ENCODE data around the gene THAP3. TPM values are rescaled to one million over a fixed set of nuclear protein-coding genes. Genes with fewer than 3 reads are reported as not detected.
"Not testable (repeated sequence)": the region's sequence is repeated elsewhere in the genome, so short reads cannot be mapped to it uniquely, and the experiment has no call there.

Gene THAP3
- total RNA-seq, 4 donors from 2014 or later: 16.7 to 31.0 (median 24.2) TPM

DNA sequence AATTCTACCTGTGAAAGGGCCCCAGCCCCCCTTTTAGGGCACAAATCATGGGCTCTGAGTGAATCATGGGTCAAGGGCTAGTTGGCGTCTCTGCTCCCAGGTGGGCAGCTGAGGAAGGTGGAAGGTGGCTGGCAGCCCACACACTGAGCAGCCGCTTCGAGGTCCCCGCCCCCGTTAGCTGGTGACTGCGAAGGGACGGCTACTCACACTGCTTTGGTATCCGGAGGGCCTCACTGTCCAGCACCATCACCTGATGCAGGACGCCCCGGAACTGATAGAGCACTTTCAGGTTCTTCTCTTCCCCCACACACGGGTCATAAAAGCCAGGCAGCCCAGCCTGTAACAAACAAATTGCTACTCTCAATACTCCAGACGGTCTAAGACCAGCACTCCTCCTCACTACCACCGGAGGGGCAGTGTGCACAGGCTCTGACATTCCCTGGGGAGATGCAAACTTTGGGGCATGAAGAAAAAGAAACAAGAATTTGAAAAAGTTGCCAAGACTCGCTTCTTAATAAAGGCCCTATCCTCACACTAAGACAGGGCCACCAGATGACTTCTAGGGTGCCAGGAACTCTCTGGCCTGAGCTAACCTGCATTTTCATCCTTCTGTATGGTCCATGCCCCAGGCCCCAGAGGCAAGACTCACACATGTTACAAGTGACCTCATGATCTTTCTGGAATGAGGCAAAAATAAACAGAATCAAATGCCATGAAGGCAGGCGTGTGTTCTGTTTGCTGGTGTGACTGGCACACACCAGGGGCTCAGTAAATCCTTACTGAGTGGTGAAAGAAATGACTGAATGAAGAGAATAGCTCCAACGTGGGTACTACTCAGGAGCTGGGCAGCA is 11.5 kb downstream of the THAP3 start:
- Histone ChIP-seq H3K36me3 (peaks cover 0 to 82% of the 10 kb centered on the region in 2 donors), H3K9me3 (no peaks in the 10 kb centered on the region), H3K4me3 (no peak overlapping the region), H3K27ac (no peak overlapping the region), H3K27me3 (no peaks in the 10 kb centered on the region), H3K4me1 (peaks cover 0 to 10% of the 10 kb centered on the region in 2 donors)
- DNase-seq (no peak), ATAC-seq (no peak)
- intact Hi-C loops (cut with DNase I; ENCODE audit: low total_unique reads) (no loop called here), in situ Hi-C loops (cut with MboI; ENCODE audit: low sequenced_read_pairs in 4 of 4) (loop anchor here (5.0 to 25.0 kb wide), 4 partner anchors 51 to 149 kb away; partner anchors contain the start of genes NOL9 (in 1 of the 4), PLEKHG5 (in 1 of the 4) and ZBTB48 (in 1 of the 4))
- no peak for TF ChIP-seq POLR2A (IDR thresholded peaks at IDR 0.05)
- TF ChIP-seq, protein P1, sequence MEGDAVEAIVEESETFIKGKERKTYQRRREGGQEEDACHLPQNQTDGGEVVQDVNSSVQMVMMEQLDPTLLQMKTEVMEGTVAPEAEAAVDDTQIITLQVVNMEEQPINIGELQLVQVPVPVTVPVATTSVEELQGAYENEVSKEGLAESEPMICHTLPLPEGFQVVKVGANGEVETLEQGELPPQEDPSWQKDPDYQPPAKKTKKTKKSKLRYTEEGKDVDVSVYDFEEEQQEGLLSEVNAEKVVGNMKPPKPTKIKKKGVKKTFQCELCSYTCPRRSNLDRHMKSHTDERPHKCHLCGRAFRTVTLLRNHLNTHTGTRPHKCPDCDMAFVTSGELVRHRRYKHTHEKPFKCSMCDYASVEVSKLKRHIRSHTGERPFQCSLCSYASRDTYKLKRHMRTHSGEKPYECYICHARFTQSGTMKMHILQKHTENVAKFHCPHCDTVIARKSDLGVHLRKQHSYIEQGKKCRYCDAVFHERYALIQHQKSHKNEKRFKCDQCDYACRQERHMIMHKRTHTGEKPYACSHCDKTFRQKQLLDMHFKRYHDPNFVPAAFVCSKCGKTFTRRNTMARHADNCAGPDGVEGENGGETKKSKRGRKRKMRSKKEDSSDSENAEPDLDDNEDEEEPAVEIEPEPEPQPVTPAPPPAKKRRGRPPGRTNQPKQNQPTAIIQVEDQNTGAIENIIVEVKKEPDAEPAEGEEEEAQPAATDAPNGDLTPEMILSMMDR (IDR thresholded peaks at IDR 0.05 in 4 of 5, conservative IDR thresholded peaks at IDR 0.05 in 1 of 5): no peak

DNA sequence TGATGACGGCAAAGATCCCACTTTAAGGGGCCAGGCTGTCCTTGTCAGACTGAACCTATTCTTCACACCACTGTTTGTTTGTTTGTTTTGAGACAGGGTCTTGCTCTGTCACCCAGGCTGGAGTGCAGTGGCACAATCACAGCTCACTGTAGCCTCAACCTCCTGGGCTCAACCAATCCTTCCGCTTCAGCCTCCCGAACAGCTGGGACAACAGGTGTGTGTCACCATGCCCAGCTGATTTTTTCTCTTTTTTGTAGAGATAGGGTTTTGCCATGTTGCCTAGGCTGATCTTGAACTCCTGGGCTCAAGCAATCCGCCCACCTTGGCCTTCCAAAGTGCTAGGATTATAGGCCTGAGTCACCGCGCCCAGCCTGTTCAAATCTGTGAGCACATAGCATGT is 12.1 kb downstream of the THAP3 start:
- in situ Hi-C loops (cut with MboI; ENCODE audit: low sequenced_read_pairs in 4 of 4): loop anchor here (5.0 to 25.0 kb wide), 4 partner anchors 52 to 149 kb away; partner anchors contain the start of genes NOL9 (in 1 of the 4), PLEKHG5 (in 1 of the 4) and ZBTB48 (in 1 of the 4)

DNA sequence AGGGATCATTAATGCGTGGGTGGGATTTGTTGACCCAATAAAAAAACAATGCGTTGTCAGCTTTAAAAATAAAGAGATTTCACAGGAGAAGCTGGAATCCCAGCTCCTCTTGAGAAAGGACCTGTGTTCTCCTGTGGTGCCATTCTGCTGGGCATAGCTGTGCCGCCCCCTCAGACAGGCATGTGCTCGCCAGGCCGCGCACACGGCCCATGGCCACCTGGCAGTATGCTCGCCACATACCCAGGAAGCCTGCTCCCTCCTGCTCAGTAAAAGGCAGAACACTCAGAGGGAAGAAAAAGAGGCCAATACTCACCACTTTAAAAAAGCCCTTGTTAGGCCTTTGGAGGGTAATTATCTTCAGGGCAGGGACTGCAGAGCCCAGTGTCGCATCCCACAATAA is 13.1 kb downstream of the THAP3 start:
- DNase-seq: no peak
- Histone ChIP-seq H3K27ac (peak overlapping the region in 2 of 4 donors; percentile 43 to 56), H3K4me3 (no peak overlapping the region), H3K36me3 (peaks cover 0 to 78% of the 10 kb centered on the region in 2 donors), H3K27me3 (no peaks in the 10 kb centered on the region), H3K9me3 (no peaks in the 10 kb centered on the region), H3K4me1 (peaks cover 0 to 10% of the 10 kb centered on the region in 2 donors)
- intact Hi-C loops (cut with DNase I; ENCODE audit: low total_unique reads): no loop called here
- TF ChIP-seq POLR2A (IDR thresholded peaks at IDR 0.05): no peak
- TF ChIP-seq, protein P1 (IDR thresholded peaks at IDR 0.05 in 4 of 5, conservative IDR thresholded peaks at IDR 0.05 in 1 of 5): no peak
- ATAC-seq: no peak
- in situ Hi-C loops (cut with MboI; ENCODE audit: low sequenced_read_pairs in 4 of 4): loop anchor here (5.0 to 25.0 kb wide), 4 partner anchors 53 to 150 kb away; partner anchors contain the start of genes NOL9 (in 1 of the 4), PLEKHG5 (in 1 of the 4) and ZBTB48 (in 1 of the 4)

More for the DNA sequence above, 12.1 kb downstream of the THAP3 start:
- H3K27me3 ChIP-seq; H3K27ac ChIP-seq; ATAC-seq; H3K9me3 ChIP-seq; H3K4me1 ChIP-seq; intact Hi-C loops (cut with DNase I; ENCODE audit: low total_unique reads); H3K4me3 ChIP-seq; DNase-seq: not testable (repeated sequence)
- peaks cover 0 to 80% of the 10 kb centered on the region in 2 donors for H3K36me3 ChIP-seq

DNA sequence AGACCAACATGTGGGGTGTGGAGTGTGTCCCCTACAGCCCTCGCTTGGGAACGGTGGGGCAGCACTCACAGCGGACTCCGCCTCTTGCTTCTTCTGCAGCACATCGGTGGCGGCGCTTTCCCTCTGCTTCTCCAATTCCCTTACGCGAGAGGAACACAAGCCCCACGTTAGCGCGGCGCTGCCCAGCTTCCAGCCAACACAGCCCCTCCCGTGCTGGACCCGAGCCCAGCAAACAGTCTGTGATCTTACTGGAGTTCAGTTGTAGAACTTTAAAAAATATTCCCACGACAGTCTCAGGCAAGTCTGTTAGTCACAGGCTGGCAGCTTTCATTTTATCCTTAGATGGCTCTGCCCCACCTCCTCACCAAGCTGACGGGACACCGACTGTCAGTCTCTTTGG is 13.6 kb downstream of the THAP3 start:
- Histone ChIP-seq H3K4me1 (peaks cover 0 to 10% of the 10 kb centered on the region in 2 donors), H3K27ac (peak overlapping the region; percentile 21 to 56 (median 40)), H3K36me3 (peaks cover 0 to 78% of the 10 kb centered on the region in 2 donors), H3K27me3 (no peaks in the 10 kb centered on the region), H3K9me3 (no peaks in the 10 kb centered on the region), H3K4me3 (no peak overlapping the region)
- intact Hi-C loops (cut with DNase I; ENCODE audit: low total_unique reads) (no loop called here), in situ Hi-C loops (cut with MboI; ENCODE audit: low sequenced_read_pairs in 4 of 4) (loop anchor here (5.0 to 25.0 kb wide), 4 partner anchors 53 to 151 kb away; partner anchors contain the start of genes NOL9 (in 1 of the 4), PLEKHG5 (in 1 of the 4) and ZBTB48 (in 1 of the 4))
- DNase-seq (peak in 1 of 2 donors; percentile 67), ATAC-seq (peak; percentile 15 to 20)
- no peak for TF ChIP-seq POLR2A (IDR thresholded peaks at IDR 0.05)

DNA sequence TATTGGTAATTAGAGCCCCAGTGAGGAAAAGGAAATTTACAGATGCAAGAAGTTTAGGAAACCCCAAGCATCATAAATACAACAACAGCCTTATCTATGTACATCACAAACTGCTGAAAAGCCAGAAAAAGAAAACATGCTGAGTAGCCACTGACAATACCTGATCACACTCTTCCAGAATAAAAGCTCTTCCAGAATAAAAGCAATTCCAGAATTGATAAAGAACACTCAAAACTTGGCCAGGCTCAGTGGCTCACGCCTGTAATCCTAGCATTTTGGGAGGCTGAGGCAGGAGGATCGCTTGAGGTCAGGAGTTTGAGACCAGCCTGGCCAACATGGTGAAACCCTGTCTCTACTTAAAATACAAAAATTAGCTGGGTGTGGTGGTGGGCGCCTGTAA is 16.2 kb downstream of the THAP3 start:
- H3K27me3 ChIP-seq; DNase-seq; H3K4me1 ChIP-seq; H3K4me3 ChIP-seq; intact Hi-C loops (cut with DNase I; ENCODE audit: low total_unique reads); H3K9me3 ChIP-seq; ATAC-seq; H3K27ac ChIP-seq: not testable (repeated sequence)
- in situ Hi-C loops (cut with MboI; ENCODE audit: low sequenced_read_pairs in 4 of 4): loop anchor here (10.0 to 25.0 kb wide), 3 partner anchors 86 to 156 kb away; partner anchors contain the start of genes NOL9 (in 1 of the 4), PLEKHG5 (in 1 of the 4) and TAS1R1 (in 1 of the 4)
- H3K36me3 ChIP-seq: peaks cover 0 to 87% of the 10 kb centered on the region in 2 donors

DNA sequence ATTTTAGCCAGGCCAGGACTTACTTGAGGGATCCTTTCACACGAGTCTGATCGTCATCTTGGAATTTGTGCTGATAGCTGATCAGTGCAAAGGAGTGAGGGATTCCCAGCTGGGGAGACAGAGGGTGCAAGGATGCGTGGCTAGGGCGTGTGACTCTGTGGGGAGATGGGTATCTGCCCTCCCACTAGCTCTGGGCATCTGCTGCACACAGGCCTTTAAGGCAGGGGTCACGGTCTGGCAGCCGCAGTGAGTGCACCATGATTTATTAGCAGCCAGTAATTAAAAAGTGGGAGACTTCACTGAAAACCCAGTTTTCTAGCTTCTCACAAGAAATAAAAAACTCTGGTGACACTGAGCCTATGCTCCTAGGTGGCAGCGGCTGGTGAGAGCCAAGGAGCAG is 20.4 kb downstream of the THAP3 start:
- H3K4me3 ChIP-seq: no peak overlapping the region
- in situ Hi-C loops (cut with MboI; ENCODE audit: low sequenced_read_pairs in 4 of 4): loop anchor here (10.0 to 25.0 kb wide), 3 partner anchors 90 to 160 kb away; partner anchors contain the start of genes NOL9 (in 1 of the 4), PLEKHG5 (in 1 of the 4) and TAS1R1 (in 1 of the 4)
- H3K4me1 ChIP-seq: no peaks in the 10 kb centered on the region
- no peak for TF ChIP-seq POLR2A (IDR thresholded peaks at IDR 0.05)
- TF ChIP-seq, protein P1 (IDR thresholded peaks at IDR 0.05 in 4 of 5, conservative IDR thresholded peaks at IDR 0.05 in 1 of 5): no peak
- no peak for ATAC-seq
- DNase-seq: no peak
- no peaks in the 10 kb centered on the region for H3K9me3 ChIP-seq
- intact Hi-C loops (cut with DNase I; ENCODE audit: low total_unique reads): no loop called here
- no peak overlapping the region for H3K27ac ChIP-seq
- H3K27me3 ChIP-seq: no peaks in the 10 kb centered on the region
- H3K36me3 ChIP-seq: peaks cover 0 to 53% of the 10 kb centered on the region in 2 donors

Data from gastrocnemius medialis (tissue), 4 donors.